ENCODE data around the gene C11orf52.

C11orf52 gene

GRCh38 chr11:111939836-111940604, 21.3 kb downstream of the C11orf52 start:
- no peak for DNase-seq (ENCODE audit: low spot score)

- DNase-seq (ENCODE audit: low spot score) = peak; percentile 72
Observed at GRCh38 chr11:111941963-111942362, 23.2 kb downstream of the C11orf52 start.

GRCh38 chr11:111942829-111943228, 24.1 kb downstream of the C11orf52 start:
- DNase-seq (ENCODE audit: low spot score) = no peak

- DNase-seq (ENCODE audit: low spot score) = no peak
Observed at GRCh38 chr11:111944139-111944538, 25.4 kb downstream of the C11orf52 start.

GRCh38 chr11:111944651-111945051, 25.9 kb downstream of the C11orf52 start:
- DNase-seq (ENCODE audit: low spot score) = no peak

- no peak for DNase-seq (ENCODE audit: low spot score)
Observed at GRCh38 chr11:111945198-111945597, 26.5 kb downstream of the C11orf52 start.

GRCh38 chr11:111946499-111946898, 27.8 kb downstream of the C11orf52 start:
- no peak for DNase-seq (ENCODE audit: low spot score)

- DNase-seq (ENCODE audit: low spot score) = no peak
Observed at GRCh38 chr11:111947143-111947542, 28.4 kb downstream of the C11orf52 start.

GRCh38 chr11:111949519-111950426, 31.1 kb downstream of the C11orf52 start:
- DNase-seq (ENCODE audit: low spot score) = no peak

- no peak for DNase-seq (ENCODE audit: low spot score)
Observed at GRCh38 chr11:111951565-111951964, 32.9 kb downstream of the C11orf52 start.

GRCh38 chr11:111954154-111954553, 35.4 kb downstream of the C11orf52 start:
- DNase-seq (ENCODE audit: low spot score) = no peak

- no peak for DNase-seq (ENCODE audit: low spot score)
Observed at GRCh38 chr11:111957663-111958444, 39.1 kb downstream of the C11orf52 start.

- no peak for DNase-seq (ENCODE audit: low spot score)
Observed at GRCh38 chr11:111960916-111961315, 42.2 kb downstream of the C11orf52 start.

GRCh38 chr11:111961389-111962300, 42.9 kb downstream of the C11orf52 start:
- DNase-seq (ENCODE audit: low spot score) = no peak

GRCh38 chr11:111963931-111964340, 45.2 kb downstream of the C11orf52 start:
- no peak for DNase-seq (ENCODE audit: low spot score)

GRCh38 chr11:111966678-111967077, 48.0 kb downstream of the C11orf52 start:
- DNase-seq (ENCODE audit: low spot score) = no peak

GRCh38 chr11:111967649-111968048, 48.9 kb downstream of the C11orf52 start:
- no peak for DNase-seq (ENCODE audit: low spot score)

- no peak for DNase-seq (ENCODE audit: low spot score)
Observed at GRCh38 chr11:111969344-111969743, 50.6 kb downstream of the C11orf52 start.

GRCh38 chr11:111974446-111974845, 55.7 kb downstream of the C11orf52 start:
- no peak for DNase-seq (ENCODE audit: low spot score)

GRCh38 chr11:111975076-111975806, 56.5 kb downstream of the C11orf52 start:
- DNase-seq (ENCODE audit: low spot score) = peak; percentile 70

Measured in Ammon's horn (tissue), 1 donor.